ENCODE measurements around the gene C18orf63. TPM values are rescaled to one million over a fixed set of nuclear protein-coding genes. Genes with fewer than 3 reads are reported as not detected.

Gene C18orf63
- polyA plus RNA-seq, 1 donor, result 0.01 TPM

DNA sequence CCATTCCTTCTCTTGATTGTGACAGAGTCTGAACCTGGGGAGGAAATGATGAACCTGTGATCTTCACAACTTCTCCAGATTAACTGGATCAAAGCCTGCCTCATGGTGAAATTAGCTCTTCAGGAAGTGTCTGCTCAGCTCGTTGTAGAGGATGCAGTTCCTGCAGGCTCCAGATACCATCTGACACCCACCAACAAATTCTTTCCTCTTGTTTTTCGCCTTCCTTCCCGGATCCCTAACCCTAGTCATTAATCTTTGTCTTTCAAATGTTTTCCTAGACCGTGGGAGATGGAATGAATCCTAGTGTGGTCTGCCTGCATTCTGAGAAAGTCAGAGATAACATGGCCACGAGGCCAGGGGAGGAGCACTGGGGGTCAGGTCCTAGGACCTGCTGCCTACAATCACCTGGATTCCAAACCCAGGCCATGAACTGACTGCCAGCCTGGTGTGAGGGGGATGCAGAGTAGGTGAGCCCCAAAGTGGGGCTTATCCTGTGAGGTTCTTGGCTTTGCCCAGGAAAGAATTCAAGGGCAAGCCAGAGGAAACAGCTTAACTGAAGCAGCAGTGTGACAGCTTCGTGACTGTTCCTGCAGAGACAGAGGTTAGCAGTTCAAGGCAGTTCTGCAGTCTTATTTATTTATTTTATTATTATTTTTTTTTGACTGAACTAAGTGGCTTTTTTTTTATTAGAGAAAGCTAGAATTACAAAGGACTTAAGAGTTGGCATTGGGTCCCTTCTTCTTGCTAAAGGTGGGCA lies 73.7 kb downstream of the C18orf63 start:
- Histone ChIP-seq H3K9me3 (ENCODE audit: control insufficient read depth, low read depth, low read length) (no peaks in the 10 kb centered on the region), H3K27me3 (ENCODE audit: control insufficient read depth, insufficient read depth, low read length) (no peaks in the 10 kb centered on the region), H3K36me3 (ENCODE audit: control insufficient read depth, insufficient read depth, low read length) (no peaks in the 10 kb centered on the region), H3K4me1 (ENCODE audit: control insufficient read depth, insufficient read depth, low read length) (no peaks in the 10 kb centered on the region), H3K27ac (ENCODE audit: low read length) (no peak overlapping the region), H3K4me3 (ENCODE audit: low read length) (no peak overlapping the region)
- 40% methylated on average over 2 of the region's 6 CpGs for WGBS (ENCODE audit: insufficient coverage, low lambda C conversion rate)
- DNase-seq, result no peak

DNA sequence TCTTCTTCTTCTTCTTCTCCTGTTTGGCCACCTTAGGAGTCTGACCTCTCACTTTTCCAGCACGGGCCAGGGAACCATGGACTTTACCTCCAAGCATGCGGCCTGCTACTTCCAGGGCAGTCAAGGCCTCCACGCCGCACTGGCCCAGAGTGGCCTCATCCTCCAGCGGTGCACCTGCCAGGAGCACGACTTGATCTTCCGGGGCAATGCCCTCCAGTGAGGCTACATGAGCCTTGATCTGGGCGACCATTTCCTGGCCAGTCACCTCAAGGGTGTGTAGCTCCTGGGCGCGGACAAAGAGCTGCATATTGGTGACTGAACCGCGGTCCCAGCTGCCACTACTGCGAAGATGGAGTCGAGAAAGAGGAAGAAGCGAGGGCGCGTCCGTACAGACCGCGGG lies 74.4 kb downstream of the C18orf63 start:
- no peak overlapping the region for H3K27ac ChIP-seq (ENCODE audit: low read length)
- WGBS (ENCODE audit: insufficient coverage, low lambda C conversion rate), result no CpG with 5 or more reads among the region's 20 CpGs
- no peaks in the 10 kb centered on the region for H3K27me3 ChIP-seq (ENCODE audit: control insufficient read depth, insufficient read depth, low read length)
- H3K9me3 ChIP-seq (ENCODE audit: control insufficient read depth, low read depth, low read length), result no peaks in the 10 kb centered on the region
- no peaks in the 10 kb centered on the region for H3K36me3 ChIP-seq (ENCODE audit: control insufficient read depth, insufficient read depth, low read length)
- no peak overlapping the region for H3K4me3 ChIP-seq (ENCODE audit: low read length)
- no peak for DNase-seq
- no peaks in the 10 kb centered on the region for H3K4me1 ChIP-seq (ENCODE audit: control insufficient read depth, insufficient read depth, low read length)

DNA sequence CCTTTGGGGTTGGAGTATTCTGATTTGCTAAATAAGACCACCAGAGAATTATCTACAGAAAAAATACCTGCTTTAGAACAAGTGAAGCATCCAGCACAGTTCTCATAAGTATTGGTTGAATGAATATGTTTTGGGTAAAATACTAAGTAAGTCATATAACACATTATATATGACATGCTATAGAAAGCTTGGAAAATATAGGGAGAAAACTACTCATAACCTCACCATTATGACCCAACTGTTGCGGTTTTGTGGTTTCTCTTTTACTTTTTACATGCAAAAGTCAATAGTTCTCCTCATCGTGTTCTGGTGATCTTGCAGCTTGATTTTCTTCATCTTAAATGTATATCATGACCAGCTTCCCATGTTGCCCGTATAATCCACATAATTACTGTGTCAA lies 75.3 kb downstream of the C18orf63 start:
- Histone ChIP-seq H3K36me3 (ENCODE audit: control insufficient read depth, insufficient read depth, low read length) (no peaks in the 10 kb centered on the region), H3K27ac (ENCODE audit: low read length) (no peak overlapping the region), H3K4me1 (ENCODE audit: control insufficient read depth, insufficient read depth, low read length) (no peaks in the 10 kb centered on the region), H3K4me3 (ENCODE audit: low read length) (no peak overlapping the region), H3K27me3 (ENCODE audit: control insufficient read depth, insufficient read depth, low read length) (no peaks in the 10 kb centered on the region), H3K9me3 (ENCODE audit: control insufficient read depth, low read depth, low read length) (no peaks in the 10 kb centered on the region)
- no CpG with 5 or more reads among the region's 3 CpGs for WGBS (ENCODE audit: insufficient coverage, low lambda C conversion rate)
- no peak for DNase-seq

DNA sequence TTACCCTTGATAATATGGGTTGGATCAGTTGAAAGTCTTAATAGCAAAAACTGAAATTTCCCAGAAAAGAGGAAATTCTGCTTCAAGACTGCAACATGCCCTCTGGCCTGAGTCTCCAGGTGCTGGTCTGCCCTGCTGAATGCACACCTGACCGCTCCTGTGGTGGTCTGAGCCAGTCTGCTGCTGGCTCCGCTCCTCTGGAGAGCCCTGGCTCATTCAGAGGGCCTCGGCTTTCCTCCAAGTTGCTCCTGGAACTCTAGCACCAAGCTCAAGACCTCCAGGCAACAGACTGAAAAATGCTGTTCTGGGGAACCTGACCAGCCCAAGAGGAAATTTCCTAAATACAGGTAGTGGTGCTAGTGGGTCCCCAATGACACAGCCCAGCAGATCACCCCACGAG lies 76.7 kb downstream of the C18orf63 start:
- H3K9me3 ChIP-seq (ENCODE audit: control insufficient read depth, low read depth, low read length), result no peaks in the 10 kb centered on the region
- H3K4me1 ChIP-seq (ENCODE audit: control insufficient read depth, insufficient read depth, low read length), result no peaks in the 10 kb centered on the region
- no peak overlapping the region for H3K27ac ChIP-seq (ENCODE audit: low read length)
- no peaks in the 10 kb centered on the region for H3K27me3 ChIP-seq (ENCODE audit: control insufficient read depth, insufficient read depth, low read length)
- no CpG with 5 or more reads among the region's 4 CpGs for WGBS (ENCODE audit: insufficient coverage, low lambda C conversion rate)
- no peak overlapping the region for H3K4me3 ChIP-seq (ENCODE audit: low read length)
- DNase-seq, result no peak
- no peaks in the 10 kb centered on the region for H3K36me3 ChIP-seq (ENCODE audit: control insufficient read depth, insufficient read depth, low read length)

GRCh38 chr18:74395006-74395405 lies 79.4 kb downstream of the C18orf63 start:
- H3K9me3 ChIP-seq (ENCODE audit: control insufficient read depth, low read depth, low read length), result no peaks in the 10 kb centered on the region
- WGBS (ENCODE audit: insufficient coverage, low lambda C conversion rate), result 92% methylated on average over 2 of the region's 7 CpGs
- no peak overlapping the region for H3K4me3 ChIP-seq (ENCODE audit: low read length)
- DNase-seq, result no peak
- no peaks in the 10 kb centered on the region for H3K27me3 ChIP-seq (ENCODE audit: control insufficient read depth, insufficient read depth, low read length)
- H3K4me1 ChIP-seq (ENCODE audit: control insufficient read depth, insufficient read depth, low read length), result no peaks in the 10 kb centered on the region
- H3K36me3 ChIP-seq (ENCODE audit: control insufficient read depth, insufficient read depth, low read length), result no peaks in the 10 kb centered on the region
- no peak overlapping the region for H3K27ac ChIP-seq (ENCODE audit: low read length)

DNA sequence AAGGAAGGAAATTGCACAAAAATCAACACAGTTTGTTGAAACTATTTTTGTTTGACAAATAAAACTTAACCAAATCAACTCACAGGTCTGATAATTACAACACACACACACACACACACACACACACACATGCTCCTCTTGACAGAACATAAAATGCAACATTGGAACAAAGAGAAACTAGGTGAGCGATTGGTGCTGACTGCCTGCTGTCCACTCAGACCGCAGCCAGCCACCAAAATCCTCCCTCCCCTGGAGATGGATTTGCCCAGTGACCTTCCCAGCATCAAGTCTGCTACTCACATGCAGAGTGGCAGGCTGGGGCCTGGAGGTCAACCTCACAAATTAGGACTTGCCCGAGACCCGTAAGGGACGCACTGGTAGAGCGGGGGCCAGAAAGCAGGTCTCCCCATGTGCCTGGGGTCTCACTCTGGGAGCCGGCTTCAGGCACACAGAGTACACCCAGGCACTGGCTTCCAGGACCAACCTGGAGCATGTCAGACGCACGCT lies 80.1 kb downstream of the C18orf63 start:
- DNase-seq, result no peak
- Histone ChIP-seq H3K36me3 (ENCODE audit: control insufficient read depth, insufficient read depth, low read length) (no peaks in the 10 kb centered on the region), H3K9me3 (ENCODE audit: control insufficient read depth, low read depth, low read length) (no peaks in the 10 kb centered on the region), H3K4me1 (ENCODE audit: control insufficient read depth, insufficient read depth, low read length) (no peaks in the 10 kb centered on the region), H3K27ac (ENCODE audit: low read length) (no peak overlapping the region), H3K4me3 (ENCODE audit: low read length) (no peak overlapping the region), H3K27me3 (ENCODE audit: control insufficient read depth, insufficient read depth, low read length) (no peaks in the 10 kb centered on the region)
- no CpG with 5 or more reads among the region's 9 CpGs for WGBS (ENCODE audit: insufficient coverage, low lambda C conversion rate)

DNA sequence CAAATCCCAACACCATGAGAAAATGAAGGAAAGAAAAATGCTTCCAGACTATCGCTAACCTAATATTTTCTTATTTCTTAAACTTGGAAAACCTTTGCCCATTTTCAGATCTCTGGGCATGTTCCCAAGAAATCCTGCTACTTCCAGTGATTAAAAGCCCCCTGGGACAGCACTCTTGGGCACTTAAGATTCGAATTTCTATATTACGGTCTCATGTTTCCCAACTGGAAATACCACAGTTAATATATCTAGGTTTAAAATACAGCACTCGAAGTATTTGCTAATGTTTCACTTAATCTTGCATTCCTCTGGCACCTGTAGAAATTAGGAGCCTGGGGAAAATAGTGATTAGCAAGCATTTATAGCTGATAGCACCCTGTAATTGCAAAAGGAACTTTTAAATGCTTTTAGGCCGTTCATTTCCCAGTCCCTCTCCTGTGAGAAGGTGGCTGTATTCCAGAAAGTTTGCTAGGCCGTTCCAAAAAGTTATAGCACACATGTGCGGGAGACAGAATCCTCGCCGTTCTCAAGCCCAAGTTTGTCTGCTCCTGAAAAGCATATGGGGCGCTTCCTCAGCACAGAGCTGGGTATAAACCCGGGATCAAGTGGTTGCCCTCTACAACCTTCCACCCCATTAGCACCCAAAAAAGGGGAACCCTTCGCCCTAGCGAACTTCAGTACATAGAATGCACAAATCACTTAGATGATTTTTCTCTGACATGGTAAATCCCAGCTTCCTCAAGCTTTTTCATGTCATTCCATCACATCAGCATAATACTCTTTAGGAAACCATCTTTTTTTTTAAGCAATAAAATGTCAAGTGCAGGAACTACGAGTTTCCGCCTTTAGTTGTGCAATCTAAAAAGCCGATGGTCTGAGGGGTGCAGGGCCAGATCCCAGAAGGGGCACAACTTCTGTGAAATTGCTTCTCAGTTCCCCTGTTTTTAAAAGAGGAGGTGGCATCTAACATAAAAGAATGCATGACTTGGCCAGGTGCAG lies 80.8 kb downstream of the C18orf63 start:
- 69% methylated on average over 2 of the region's 16 CpGs for WGBS (ENCODE audit: insufficient coverage, low lambda C conversion rate)
- no peak overlapping the region for H3K4me3 ChIP-seq (ENCODE audit: low read length)
- no peaks in the 10 kb centered on the region for H3K4me1 ChIP-seq (ENCODE audit: control insufficient read depth, insufficient read depth, low read length)
- H3K27ac ChIP-seq (ENCODE audit: low read length), result no peak overlapping the region
- H3K27me3 ChIP-seq (ENCODE audit: control insufficient read depth, insufficient read depth, low read length), result no peaks in the 10 kb centered on the region
- no peaks in the 10 kb centered on the region for H3K36me3 ChIP-seq (ENCODE audit: control insufficient read depth, insufficient read depth, low read length)
- H3K9me3 ChIP-seq (ENCODE audit: control insufficient read depth, low read depth, low read length), result no peaks in the 10 kb centered on the region
- no peak for DNase-seq

GRCh38 chr18:74397572-74397971 lies 81.9 kb downstream of the C18orf63 start:
- WGBS (ENCODE audit: insufficient coverage, low lambda C conversion rate), result no CpG with 5 or more reads among the region's 7 CpGs

DNA sequence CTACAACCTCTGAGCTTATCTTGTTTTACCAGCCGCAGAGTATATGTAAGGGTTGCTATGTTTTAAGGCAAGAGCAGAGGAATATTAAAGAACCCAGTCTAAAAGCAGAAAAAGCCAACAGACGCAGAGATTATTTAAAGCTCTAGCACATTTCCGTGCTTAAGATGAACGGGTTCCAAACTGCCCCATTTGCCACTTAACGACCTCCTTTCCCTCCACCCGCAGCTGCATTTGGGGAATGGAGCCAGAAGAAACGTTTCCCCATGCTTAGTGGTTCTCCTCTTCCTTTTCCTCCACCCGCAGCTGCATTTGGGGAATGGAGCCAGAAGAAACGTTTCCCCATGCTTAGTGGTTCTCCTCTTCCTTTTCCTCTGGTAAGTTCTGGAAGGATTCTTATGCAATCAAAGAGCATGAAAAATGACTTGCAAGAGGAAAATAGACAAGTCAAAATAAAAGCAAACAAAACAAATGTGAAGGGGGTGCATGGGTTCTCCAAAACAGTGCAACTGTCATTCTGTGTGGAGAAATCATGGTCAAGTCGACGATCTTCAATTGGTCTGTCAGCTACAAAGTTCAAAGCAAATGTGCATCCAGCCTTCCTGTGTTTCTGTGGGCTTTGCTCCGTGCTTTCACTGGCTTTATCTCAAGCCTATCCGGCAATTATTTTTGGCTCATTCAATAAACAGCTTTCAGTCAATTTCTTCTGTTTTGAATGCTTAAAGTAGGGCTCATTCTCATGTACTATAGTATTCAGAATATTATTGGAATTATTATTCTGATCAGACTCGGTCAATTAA lies 83.7 kb downstream of the C18orf63 start:
- H3K4me3 ChIP-seq (ENCODE audit: low read length), result no peak overlapping the region
- WGBS (ENCODE audit: insufficient coverage, low lambda C conversion rate), result no CpG with 5 or more reads among the region's 14 CpGs
- no peak overlapping the region for H3K27ac ChIP-seq (ENCODE audit: low read length)
- DNase-seq, result no peak
- no peaks in the 10 kb centered on the region for H3K4me1 ChIP-seq (ENCODE audit: control insufficient read depth, insufficient read depth, low read length)
- H3K9me3 ChIP-seq (ENCODE audit: control insufficient read depth, low read depth, low read length), result no peaks in the 10 kb centered on the region
- no peaks in the 10 kb centered on the region for H3K36me3 ChIP-seq (ENCODE audit: control insufficient read depth, insufficient read depth, low read length)
- no peaks in the 10 kb centered on the region for H3K27me3 ChIP-seq (ENCODE audit: control insufficient read depth, insufficient read depth, low read length)

More at GRCh38 chr18:74397572-74397971, 81.9 kb downstream of the C18orf63 start:
- Histone ChIP-seq H3K27me3 (ENCODE audit: control insufficient read depth, insufficient read depth, low read length) (no peaks in the 10 kb centered on the region), H3K4me1 (ENCODE audit: control insufficient read depth, insufficient read depth, low read length) (no peaks in the 10 kb centered on the region), H3K9me3 (ENCODE audit: control insufficient read depth, low read depth, low read length) (no peaks in the 10 kb centered on the region), H3K36me3 (ENCODE audit: control insufficient read depth, insufficient read depth, low read length) (no peaks in the 10 kb centered on the region), H3K27ac (ENCODE audit: low read length) (no peak overlapping the region), H3K4me3 (ENCODE audit: low read length) (no peak overlapping the region)
- DNase-seq, result no peak

DNA sequence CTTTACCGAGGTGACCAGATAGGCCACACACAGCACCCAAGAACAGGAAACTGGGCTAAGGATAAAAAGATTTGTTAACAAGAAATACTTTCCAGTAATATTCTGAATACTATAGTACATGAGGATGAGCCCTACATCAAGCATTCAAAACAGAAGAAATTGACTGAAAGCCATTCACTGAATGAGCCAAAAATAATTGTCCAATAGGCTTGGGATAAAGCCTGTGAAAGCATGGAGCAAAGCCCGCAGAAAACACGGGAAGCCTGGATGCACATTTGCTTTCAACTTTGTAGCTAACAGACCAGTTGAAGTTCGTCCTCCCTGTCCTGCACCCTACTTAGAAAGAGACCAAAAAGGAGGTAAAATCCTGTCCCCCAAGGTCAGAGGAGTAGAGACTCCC lies 85.2 kb downstream of the C18orf63 start:
- no peaks in the 10 kb centered on the region for H3K36me3 ChIP-seq (ENCODE audit: control insufficient read depth, insufficient read depth, low read length)
- WGBS (ENCODE audit: insufficient coverage, low lambda C conversion rate), result no CpG with 5 or more reads among the region's 4 CpGs
- no peak for DNase-seq

More for the DNA sequence above, 85.2 kb downstream of the C18orf63 start:
- no peak overlapping the region for H3K27ac ChIP-seq (ENCODE audit: low read length)
- H3K27me3 ChIP-seq (ENCODE audit: control insufficient read depth, insufficient read depth, low read length), result no peaks in the 10 kb centered on the region
- H3K4me3 ChIP-seq (ENCODE audit: low read length), result no peak overlapping the region
- H3K4me1 ChIP-seq (ENCODE audit: control insufficient read depth, insufficient read depth, low read length), result no peaks in the 10 kb centered on the region
- H3K9me3 ChIP-seq (ENCODE audit: control insufficient read depth, low read depth, low read length), result no peaks in the 10 kb centered on the region
